ENCODE measurements around the gene TIMM29.

Gene TIMM29

DNA sequence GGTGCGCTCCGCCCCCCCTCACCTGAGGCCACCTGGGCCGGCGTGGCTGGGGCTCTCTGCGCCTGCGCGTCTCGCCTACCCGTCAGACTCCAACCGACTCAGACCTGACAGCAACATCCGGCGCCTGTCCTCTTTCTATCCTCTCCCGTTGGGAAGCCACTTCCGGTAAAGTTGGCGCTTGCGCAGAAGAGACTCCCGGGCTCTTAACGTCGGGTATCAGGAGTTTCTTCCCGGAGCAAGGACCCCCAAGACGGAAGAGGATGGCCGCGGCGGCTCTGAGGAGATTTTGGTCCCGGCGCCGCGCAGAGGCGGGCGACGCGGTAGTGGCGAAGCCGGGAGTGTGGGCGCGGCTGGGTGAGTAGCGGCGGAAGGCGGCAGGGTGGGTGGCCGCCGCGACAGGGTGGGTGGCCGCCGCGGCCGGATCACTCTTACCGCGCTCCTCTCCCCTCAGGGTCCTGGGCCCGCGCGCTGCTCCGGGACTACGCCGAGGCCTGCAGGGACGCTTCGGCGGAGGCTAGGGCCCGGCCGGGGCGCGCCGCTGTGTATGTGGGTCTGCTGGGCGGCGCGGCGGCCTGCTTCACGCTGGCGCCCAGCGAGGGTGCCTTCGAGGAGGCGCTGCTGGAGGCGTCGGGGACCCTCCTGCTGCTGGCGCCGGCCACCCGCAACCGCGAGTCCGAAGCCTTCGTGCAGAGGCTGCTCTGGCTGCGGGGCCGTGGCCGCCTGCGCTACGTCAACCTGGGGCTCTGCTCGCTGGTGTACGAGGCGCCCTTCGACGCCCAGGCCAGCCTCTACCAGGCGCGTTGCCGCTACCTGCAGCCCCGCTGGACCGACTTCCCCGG, at the start of gene TIMM29, which contains the start of gene YIPF2:
Gene TIMM29 (plus strand): TSS at position 249 of the 839 bp plus-strand sequence. CDS start 12 bp downstream, at position 261.
Gene YIPF2 (minus strand): TSS at position 77 of the 839 bp plus-strand sequence. CDS start 229 bp downstream, outside the sequence.
- DNase-seq = peak; percentile 92 to 94

DNA sequence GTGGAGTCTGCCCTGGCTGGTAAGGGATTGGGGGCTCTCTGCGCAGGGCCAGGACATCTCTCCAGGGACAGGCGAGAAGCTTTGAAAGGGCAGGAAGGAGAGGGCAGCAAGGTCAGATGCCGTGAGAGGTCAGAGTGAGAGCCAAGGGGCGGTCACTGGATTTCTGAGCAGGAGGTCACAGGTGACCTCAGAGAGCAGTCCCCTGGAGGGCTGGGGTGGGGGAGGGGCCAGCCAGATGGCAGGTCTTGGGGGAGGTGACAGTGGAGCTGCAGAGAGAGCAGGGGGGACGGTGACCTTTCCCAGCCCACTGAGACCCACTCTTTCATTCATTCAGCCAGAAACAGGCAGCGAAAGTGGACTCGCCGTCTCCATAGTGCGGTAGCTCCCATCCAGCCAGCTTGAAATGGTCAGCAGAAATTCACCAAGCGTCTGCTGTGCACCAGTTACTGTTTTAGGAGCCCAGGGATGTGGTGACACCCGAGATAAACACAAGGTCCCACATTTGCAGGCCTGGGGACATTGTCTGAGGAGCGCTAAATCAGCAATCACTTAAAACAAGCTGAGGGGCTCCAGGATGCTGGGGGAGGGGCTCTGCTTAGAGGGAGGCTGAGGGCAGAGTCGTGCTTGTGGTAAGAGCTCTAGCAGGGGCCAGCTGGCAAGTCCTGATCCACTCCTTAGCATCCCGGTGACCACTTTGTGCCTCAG, 47.1 kb upstream of the TIMM29 start:
- DNase-seq = no peak

DNA sequence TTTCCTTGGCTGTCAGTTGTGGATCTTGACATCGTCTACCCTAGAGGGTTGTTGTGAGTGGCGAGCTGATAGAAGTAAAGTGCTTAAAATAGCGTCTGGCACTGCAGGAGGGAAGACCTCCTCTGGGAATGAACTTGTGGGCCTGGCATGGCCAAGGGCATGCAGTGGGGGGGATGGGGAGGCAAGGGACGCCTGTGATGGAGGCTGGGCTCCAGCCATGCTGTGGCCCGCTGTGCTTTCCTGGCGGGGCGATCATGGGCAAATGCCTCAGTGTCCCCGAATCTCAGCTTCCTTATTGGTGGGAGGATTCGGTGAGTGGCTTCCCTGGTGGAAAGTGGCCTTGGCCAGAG, 46.5 kb upstream of the TIMM29 start:
- DNase-seq = no peak

DNA sequence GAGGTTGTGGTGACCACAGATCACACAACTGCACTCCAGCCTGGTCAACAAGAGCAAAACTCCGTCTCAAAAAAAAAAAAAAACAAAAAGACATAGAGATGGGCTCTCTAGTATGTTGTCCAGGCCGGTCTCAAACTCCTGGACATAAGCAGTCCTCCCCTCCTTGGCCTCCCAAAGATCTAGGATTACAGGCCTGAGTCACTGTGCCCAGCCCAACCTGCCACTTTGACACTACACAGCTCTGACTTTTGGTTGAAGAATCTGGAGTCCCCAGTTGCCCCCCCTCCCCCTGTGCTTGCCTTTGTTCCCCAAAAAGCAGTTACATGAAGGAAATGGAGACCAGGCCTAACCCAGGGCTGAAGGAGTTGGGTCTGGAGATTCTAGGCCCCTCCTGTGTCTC, 44.3 kb upstream of the TIMM29 start:
- DNase-seq = no peak

DNA sequence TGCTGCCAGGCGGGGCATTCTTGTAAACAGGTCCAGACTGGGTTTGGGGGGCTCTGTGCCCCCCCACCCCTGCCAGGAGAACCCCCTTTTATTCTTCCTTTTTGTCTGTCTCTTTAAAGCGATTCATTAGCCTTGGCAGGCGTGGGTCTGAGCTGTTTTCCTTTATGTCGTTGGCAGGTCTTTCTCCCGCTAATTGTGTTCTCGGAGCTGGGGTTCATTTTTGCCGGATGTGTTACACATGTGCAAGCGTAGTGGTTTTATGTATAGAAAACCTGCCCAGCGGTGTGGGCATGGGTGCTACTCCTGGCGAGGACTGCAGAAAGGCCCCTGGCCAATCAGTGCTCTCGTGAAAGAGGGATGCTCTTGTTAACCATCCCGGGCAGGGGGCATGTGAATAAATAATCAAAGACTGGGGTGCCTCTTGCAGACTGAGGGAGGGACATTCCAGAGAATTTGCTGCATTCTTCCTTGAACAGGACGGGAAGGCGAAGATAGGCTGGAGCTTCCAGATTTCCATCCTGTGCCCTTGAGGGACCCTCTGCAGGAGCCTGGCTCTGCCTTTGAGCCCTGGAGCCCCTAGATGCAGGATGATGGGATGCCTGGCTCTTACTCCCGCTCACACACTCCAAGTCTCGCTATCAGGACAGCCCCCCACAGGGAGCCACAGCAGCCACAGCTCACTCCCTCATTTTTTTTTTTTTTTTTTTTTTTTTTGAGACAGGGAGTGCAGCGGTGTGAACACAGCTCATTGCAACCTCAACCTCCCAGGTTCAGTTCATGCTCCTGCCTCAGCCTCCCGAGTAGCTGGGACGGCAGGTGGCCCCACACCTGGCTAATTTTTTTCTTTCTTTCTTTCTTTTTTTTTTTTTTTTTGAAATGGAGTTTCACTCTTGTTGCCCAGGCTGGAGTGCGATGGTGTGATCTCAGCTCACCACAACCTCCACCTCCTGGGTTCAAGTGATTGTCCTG, 43.1 kb upstream of the TIMM29 start:
- no peak for DNase-seq

DNA sequence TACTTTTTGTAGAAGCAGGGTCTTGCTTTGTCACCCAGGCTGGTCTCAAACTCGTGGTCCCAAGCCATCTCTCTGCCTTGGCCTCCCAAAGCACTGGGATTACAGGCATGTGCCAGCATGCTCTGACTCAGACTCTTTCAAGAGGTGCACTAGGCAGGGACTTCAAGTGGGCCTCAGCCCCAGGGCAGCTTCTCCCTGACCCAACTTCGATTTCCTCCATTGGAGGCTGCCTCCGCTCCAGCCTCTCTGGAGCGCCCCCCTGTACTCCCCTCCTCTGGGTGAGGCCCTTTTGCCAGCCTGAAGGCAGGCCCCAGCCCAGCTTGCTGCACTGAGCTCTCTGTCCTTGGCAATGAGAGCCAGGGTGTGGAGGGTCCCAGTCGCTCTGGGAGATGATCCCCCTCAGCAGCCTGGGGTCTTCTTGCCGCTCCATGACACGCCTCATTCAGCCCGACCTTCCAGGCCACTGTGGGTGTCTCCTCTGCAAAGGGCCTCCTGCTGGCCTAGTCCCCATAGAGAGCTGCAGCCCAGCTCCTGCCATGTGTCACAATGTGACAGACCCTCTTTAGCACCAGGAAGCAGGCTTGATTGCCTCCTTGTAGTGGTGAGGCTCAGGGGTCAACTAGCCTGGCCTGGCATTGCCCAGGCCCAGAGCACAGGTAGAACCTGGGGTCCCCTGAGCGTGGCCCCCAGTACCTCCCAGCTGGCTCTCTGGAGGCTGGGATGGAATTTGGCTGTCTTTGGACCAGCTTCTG, 40.8 kb upstream of the TIMM29 start:
- DNase-seq = no peak

DNA sequence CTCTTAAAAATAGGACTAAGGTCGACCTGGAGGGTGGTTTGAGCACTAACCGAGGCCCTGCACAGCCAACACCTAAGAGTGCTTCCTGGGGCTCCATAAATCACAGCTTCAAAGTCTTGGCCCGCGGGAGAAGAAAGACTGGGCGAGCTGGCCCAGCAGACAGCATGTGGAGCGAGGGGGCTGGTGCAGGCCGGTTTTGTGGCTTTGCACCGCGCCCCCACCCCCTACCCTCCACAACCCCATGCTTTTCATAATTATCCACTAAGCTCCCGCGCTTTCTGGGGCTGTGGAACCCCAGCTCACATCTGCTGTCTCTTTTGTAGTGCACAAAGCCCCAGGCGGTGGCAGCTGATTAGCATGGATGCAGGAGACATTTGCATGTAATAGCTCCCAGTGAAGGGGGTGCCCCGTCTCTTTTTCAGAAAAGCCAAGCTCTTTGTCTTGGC, 40.2 kb upstream of the TIMM29 start:
- no peak for DNase-seq

DNA sequence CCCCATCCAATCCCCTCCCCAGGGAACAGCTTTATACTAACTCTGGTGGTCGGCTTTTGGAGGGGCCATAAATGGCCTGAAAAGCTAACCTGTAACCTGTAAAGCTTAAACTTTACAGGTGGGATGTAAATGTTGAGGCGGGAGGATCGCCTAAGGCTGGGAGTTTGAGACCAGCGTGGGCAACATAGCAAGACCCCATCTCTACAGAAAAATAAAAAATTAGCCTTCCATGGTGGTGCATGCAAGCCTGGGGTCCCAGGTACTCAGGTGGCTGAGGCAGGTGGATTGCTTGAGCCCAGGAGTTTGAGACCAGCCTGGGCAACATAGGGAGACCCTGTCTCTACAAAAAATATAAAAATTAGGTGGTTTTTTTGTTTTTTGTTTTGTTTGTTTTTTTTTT, 38.7 kb upstream of the TIMM29 start:
- no peak for DNase-seq

DNA sequence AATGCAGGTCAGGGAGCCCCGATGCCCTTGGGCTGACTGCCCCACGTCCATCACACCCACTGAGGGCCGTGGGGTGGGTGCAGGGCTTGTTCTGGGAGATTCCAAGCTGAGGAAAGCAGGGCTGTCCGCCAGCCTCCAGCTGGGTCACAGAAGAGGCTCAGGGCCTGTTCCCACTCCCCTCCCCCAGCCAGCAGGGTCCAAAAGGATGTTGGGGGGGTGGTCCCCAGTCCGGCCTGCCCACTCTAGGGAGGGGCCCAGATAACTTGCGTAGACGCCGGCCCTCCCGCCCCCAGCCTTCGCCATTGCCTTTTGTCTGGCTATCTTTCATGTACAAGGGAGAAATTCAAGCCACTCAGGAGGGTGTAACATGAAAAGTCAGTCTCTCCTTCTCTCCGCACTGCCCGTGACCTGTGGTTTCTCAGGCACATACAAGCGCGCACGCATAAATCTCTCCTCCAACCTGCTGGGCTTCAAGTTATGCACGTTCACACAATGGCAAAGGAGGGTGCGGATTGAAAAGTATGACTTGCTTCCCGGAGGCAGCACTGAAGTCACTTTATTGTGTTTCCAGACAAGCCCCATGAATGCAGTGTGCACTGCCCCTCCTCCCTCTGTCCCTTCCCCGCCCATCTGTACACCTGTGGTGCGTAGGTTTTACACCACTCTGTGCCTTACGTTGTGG, 37.1 kb upstream of the TIMM29 start:
- DNase-seq = no peak

DNA sequence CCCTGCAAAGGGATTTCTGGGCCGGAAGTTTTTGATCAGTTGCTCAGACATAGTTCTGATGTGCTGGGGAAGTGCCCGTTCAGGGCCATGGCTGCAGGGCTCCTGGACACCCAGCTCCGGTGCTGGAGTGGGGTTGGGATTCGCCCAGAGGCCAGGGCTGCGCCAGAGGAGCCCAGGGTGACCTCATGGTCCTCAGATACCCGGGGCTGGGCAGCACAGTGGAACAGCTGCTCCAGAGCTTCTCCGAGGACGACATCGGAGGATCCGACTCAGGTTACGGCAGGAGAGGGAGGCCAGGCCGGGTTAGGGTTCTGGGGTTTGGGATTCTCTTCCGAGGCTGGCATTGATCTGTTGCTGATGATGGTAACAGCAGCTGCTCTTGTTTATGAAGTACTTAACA, 36.4 kb upstream of the TIMM29 start:
- DNase-seq = no peak

DNA sequence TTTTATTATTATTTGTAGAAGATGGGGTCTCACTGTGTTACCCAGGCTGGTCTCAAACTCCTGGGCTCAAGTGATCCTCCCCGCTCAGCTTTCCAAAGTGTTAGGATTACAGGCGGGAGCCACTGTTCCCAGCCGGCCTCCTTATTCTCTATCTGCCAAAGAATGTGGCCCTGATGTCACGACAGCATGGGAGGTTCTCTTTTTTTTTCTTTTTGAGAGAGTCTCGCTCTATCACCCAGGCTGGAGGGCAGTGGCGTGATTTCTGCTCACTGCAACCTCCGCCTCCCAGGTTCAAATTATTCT, 33.7 kb upstream of the TIMM29 start:
- DNase-seq = no peak

DNA sequence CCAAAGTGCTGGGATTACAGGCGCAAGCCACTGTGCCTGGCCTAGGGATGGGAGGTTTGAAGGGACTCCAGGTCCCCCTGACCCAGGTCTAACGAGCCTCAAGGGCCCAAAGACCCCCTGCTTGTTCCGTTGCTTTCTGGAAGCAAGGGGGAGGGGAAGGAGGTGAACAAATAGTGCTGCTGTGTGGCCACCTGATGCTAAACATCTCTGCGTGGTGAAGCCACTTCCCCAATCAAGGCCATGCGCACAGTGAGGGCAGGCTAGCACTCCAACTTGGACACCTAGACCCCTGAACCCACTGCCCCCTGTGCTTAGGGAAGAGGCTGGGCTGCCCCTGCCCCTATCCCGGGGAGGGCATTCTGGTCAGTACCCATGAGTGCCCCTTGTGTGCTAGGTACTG, 33.2 kb upstream of the TIMM29 start:
- DNase-seq = no peak

DNA sequence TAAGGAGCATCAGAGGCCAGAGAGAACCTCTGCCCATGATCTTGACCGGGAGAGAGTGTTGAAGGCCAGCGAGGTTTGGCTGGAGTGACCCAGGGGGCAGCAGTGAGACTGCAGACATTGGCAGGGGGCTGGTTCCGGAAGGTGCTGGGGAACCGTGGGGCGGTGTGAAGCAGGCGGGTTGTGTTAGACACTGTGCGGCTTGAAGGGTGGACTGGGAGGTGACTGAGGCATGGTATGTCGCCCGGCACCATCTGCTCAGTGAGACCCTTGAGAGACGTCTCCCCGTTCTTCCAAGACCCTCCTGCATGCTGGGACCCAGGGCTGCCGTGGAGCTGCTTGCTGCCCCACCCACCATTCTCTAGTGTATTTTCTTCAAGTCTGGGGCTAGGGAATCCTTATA, 32.7 kb upstream of the TIMM29 start:
- no peak for DNase-seq

DNA sequence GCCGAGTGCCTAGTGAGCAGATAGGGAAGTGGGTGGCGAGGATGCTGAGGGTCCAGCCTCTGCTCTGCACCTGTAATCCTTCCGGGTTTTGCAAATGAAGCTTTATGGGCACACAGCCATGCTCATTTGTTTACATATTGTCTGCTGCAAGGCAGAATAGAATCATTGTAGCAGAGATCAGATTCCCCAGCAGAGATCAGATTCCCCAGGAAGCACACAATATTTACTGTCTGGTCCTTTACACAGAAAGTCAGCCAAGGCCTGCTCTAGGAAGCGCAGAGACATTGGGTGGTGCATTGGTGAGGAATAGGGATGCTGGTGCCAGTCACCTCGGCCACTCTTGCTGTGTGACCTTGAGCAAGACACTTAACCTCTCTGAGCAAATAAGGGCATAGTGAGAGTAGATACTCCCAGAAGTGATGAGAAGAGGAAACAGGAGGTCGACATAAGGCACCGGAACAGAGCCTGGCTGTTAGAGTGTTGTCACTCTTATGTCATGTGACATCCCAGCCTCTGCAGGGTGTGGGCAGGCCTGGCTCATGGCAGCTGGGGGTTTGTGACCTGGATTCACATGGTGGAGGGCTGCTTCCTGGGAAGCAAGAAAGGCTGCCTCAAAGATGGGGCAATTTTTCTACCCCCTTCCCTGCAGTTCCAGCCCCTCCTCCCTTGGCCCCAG, 31.6 kb upstream of the TIMM29 start:
- DNase-seq = no peak

DNA sequence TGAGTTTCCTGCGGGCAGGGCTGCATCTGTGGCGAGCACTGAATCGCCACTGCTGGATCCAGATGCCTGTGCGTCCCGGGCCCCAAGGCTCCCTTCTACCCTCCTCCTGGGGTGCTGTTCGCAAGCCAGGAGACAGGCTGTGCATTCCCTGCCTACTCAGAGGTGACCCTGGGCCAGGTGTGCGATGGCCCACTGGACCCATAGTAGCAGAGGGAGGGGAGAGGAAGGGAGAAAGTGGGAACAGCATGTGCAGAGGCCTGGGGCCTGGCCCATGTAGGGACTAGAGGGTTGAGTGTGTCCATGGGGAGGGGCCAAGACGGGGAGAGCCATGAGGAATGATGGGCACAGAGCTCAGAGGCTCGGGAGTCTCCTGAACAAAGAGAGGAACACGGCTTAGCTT, 30.0 kb upstream of the TIMM29 start:
- DNase-seq = no peak

DNA sequence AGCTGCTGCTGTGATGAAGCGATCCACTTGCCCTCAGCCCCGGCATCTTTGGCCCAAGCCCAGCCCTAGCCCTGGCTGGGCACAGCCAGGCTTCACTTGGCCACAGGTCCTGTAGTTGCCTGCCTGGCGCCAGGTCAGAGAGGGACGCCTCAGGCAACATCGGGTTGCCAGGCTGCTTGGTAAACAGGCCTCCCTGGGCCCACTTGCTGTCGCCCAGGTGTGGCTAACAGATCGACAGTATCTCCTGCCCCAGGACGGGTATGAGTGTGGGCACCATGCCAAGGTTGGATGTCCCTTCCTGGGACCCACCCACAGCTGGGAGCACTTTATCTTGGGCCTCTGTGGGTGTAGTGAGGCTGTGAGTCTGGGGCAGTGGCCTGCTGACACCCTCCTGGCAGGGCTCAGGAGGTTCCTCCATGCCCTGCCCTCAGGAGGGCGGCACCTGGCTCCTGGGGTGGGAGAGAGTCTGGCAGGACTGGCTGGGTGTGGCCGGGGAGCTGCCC, 29.4 kb upstream of the TIMM29 start:
- no peak for DNase-seq

DNA sequence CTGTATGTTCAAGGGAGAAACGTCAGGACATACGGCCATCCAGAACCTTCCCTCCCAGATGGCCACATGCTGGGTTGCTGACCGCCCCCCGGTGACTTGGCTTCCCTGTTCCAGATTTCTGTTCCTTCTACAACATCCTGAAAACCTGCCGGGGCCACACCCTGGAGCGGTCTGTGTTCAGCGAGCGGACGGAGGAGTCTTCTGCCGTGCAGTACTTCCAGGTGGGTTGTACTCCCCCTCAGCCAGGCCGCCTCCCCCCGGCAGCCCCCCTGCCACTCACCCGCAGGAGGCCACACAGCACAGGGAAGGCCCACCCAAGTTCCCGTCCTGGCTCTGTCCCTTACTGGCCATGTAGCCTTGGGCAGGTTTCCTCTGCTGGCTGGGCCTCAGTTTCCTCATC, 20.7 kb upstream of the TIMM29 start:
- no peak for DNase-seq

DNA sequence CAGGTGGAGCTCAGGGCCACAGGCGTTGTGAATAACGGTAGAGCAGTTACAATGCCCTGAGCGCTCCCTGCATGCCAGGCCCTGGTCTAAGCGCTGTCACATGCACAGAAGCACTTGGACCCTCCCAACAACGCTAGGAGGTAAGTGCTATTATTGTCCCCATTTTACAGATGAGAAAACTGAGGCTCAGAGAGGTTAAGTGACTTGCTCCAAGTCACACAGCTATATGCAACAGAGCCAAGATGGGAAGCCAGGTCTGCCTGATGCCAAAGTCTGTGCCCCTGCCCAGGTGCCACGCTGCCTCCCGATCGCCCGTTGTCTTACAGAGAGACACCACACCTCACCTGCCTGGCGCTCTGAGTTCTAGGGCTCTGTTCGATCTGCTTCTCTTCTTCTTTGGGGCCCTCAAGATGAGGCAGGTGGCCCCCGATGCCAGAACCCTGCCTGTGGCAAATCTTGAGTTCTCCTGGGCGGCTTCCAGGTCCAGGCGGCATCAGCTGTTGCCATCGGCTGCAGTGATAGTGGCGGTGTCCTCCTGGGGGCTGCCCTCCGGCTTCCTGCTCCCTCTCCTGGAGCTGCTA, 20.1 kb upstream of the TIMM29 start:
- DNase-seq = no peak

DNA sequence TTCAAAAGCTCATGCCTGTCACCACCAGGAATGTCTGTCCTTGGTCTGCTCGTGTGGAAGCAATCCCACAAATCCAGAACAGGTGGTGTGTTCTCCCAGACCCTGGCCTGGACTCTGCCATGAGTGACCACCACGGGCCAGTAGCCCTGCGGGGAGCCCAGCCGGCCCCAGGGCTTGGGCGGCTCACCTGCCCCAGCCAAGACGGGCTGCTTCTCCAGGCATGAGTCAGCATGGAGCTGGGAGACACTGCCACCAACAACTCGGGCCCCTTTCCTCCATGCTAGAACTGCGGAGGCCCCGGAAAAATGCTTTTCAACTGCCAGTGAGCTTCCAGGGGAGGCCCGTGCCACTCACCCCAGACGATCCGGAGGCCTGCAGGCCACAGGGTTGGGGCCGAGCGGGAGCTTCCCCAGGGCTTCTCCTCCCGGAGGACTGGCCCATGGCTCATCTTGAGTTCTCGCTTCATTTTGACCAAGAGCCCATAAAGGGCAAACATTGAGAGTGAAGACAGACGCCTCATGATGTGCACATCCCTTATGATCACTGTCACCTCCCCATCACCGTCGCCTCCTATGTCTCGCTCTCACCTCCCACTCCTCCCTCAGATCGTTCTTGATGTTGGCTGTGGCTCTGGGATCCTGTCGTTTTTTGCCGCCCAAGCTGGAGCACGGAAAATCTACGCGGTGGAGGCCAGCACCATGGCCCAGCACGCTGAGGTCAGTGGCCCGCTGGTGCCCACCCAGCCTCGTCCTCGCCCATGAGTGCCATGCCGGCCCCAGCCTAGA, 16.8 kb upstream of the TIMM29 start:
- no peak for DNase-seq

DNA sequence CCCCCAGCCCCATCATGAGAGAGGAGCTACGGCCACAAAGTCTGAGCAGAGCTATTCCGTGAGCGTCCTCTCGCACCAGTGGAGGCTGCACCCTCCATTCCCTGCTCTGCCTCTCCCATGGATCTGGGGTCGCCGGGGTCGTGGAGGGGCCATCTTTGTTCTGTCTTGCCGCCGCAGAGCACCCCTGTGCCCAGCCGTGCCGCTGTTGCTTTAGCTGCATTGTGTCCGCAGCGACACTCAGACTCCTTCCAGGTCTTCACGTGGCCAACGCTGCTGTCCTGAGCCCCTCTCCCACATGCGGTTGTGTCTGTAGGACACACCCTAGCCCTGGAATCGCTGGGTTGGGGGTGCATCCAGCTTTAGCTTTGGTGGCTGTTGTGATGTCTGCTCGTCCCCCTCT, 16.0 kb upstream of the TIMM29 start:
- no peak for DNase-seq

All from stimulated activated CD4-positive, alpha-beta T cell treated with anti-CD3 and anti-CD28 coated beads, Interleukin-4, amount 100 ng/mL, for 4 hours (primary cell).